ENCODE measurements around the gene ATP2A1. TPM values are rescaled to one million over a fixed set of nuclear protein-coding genes. Genes with fewer than 3 reads are reported as not detected.

The ATP2A1 gene
- total and polyA plus RNA-seq, 2 of the 13 experiments (the other 11 are each of a cell fraction or from before 2014, with no cell fraction given), result 3.2 to 12.5 TPM

GRCh38 chr16:28865001-28865688, 13.1 kb upstream of the ATP2A1 start (continued):
- TF ChIP-seq ZNF609 (CRISPR knock-in tag; IDR thresholded peaks at IDR 0.05; ENCODE audit: borderline replicate concordance), result 0 out of 2 replicates have a peak, but pooled peaks have one; percentile 22
- TF ChIP-seq ZNF883 (CRISPR knock-in tag; IDR thresholded peaks at IDR 0.05; ENCODE audit: not compliant biosample characterization), result no peak
- TF ChIP-seq, protein P1, sequence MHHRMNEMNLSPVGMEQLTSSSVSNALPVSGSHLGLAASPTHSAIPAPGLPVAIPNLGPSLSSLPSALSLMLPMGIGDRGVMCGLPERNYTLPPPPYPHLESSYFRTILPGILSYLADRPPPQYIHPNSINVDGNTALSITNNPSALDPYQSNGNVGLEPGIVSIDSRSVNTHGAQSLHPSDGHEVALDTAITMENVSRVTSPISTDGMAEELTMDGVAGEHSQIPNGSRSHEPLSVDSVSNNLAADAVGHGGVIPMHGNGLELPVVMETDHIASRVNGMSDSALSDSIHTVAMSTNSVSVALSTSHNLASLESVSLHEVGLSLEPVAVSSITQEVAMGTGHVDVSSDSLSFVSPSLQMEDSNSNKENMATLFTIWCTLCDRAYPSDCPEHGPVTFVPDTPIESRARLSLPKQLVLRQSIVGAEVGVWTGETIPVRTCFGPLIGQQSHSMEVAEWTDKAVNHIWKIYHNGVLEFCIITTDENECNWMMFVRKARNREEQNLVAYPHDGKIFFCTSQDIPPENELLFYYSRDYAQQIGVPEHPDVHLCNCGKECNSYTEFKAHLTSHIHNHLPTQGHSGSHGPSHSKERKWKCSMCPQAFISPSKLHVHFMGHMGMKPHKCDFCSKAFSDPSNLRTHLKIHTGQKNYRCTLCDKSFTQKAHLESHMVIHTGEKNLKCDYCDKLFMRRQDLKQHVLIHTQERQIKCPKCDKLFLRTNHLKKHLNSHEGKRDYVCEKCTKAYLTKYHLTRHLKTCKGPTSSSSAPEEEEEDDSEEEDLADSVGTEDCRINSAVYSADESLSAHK (CRISPR knock-in tag; IDR thresholded peaks at IDR 0.05; ENCODE audit: borderline replicate concordance), result no peak
- TF ChIP-seq NFE2L1 (CRISPR knock-in tag; IDR thresholded peaks at IDR 0.05; ENCODE audit: borderline replicate concordance), result no peak
- TF ChIP-seq, protein P2, sequence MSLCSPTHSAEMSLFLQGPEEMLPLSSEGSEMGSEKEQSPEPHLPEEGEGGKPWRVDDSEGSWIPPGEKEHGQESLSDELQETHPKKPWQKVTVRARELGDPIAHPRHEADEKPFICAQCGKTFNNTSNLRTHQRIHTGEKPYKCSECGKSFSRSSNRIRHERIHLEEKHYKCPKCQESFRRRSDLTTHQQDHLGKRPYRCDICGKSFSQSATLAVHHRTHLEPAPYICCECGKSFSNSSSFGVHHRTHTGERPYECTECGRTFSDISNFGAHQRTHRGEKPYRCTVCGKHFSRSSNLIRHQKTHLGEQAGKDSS (CRISPR knock-in tag; IDR thresholded peaks at IDR 0.05; ENCODE audit: borderline replicate concordance, low read depth), result no peak
- no peak for TF ChIP-seq PRMT3 (CRISPR knock-in tag; IDR thresholded peaks at IDR 0.05; ENCODE audit: borderline replicate concordance, low read depth)
- TF ChIP-seq ZNF614 (CRISPR knock-in tag; IDR thresholded peaks at IDR 0.05; ENCODE audit: borderline replicate concordance), result no peak
- no peak for TF ChIP-seq ZFP41 (CRISPR knock-in tag; IDR thresholded peaks at IDR 0.05; ENCODE audit: borderline replicate concordance)
- no peak for TF ChIP-seq ZNF207 (IDR thresholded peaks at IDR 0.05; ENCODE audit: borderline replicate concordance)
- 0 out of 2 replicates have a peak, but pooled peaks have one; percentile 22 for TF ChIP-seq ZFY (CRISPR knock-in tag; IDR thresholded peaks at IDR 0.05)
- no peak for TF ChIP-seq MAX (IDR thresholded peaks at IDR 0.05)
- no peak for TF ChIP-seq NR2F2 (IDR thresholded peaks at IDR 0.05; ENCODE audit: borderline replicate concordance, low read depth)
- TF ChIP-seq, protein P3, sequence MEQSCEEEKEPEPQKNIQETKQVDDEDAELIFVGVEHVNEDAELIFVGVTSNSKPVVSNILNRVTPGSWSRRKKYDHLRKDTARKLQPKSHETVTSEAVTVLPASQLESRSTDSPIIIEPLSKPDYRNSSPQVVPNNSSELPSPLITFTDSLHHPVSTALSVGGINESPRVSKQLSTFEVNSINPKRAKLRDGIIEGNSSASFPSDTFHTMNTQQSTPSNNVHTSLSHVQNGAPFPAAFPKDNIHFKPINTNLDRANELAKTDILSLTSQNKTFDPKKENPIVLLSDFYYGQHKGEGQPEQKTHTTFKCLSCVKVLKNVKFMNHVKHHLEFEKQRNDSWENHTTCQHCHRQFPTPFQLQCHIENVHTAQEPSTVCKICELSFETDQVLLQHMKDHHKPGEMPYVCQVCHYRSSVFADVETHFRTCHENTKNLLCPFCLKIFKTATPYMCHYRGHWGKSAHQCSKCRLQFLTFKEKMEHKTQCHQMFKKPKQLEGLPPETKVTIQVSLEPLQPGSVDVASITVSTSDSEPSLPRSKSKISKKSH (CRISPR knock-in tag; IDR thresholded peaks at IDR 0.05; ENCODE audit: borderline replicate concordance), result no peak
- no peak for TF ChIP-seq PPARG (CRISPR knock-in tag; conservative IDR thresholded peaks at IDR 0.05)
- TF ChIP-seq ZNF20 (CRISPR knock-in tag; IDR thresholded peaks at IDR 0.05), result no peak

Data from HepG2 (cell line).